RWPE2 (cell line): ENCODE data around the gene COMMD1.
A peak's percentile ranks its signal among the peaks of the same experiment; 100 is the strongest.
"Not testable (repeated sequence)": the region's sequence is repeated elsewhere in the genome, so short reads cannot be mapped to it uniquely, and the experiment has no call there.

Source experiments
- ATAC-seq: fragments of 200-7000 bp; cut with Tn5 transposase; 3 replicates; pipeline ENCODE4 v1.9.1; 2021; ENCODE audit warnings: low read depth
- DNase-seq: peaks from one replicate; pipeline ENCODE4 v3.0.0-alpha.2; 2020; ENCODE audit warnings: low spot score
- H3K27ac ChIP-seq: fragments of 450-650 bp; 2 replicates; pipeline ENCODE4 v1.5.1; 2017; ENCODE audit warnings: mild to moderate bottlenecking; ENCODE audit not compliant: poor library complexity, severe bottlenecking
- H3K27me3 ChIP-seq: fragments of 250-450 bp; sonication (Bioruptor Pico); 2 replicates; pipeline ENCODE4 v1.5.1; 2021; ENCODE audit warnings: mild to moderate bottlenecking, moderate library complexity; ENCODE audit not compliant: insufficient read depth, poor library complexity, severe bottlenecking
- H3K36me3 ChIP-seq: fragments of 250-450 bp; sonication (Bioruptor Pico); 2 replicates; pipeline ENCODE4 v1.5.1; 2020; ENCODE audit warnings: low read depth, mild to moderate bottlenecking, moderate library complexity
- H3K4me1 ChIP-seq: fragments of 250-450 bp; sonication (Bioruptor Pico); 2 replicates; pipeline ENCODE4 v1.5.1; 2021; ENCODE audit warnings: mild to moderate bottlenecking, moderate library complexity; ENCODE audit not compliant: insufficient read depth, poor library complexity, severe bottlenecking
- H3K4me3 ChIP-seq: fragments of 250-450 bp; sonication (Bioruptor Pico); 2 replicates; pipeline ENCODE4 v1.5.1; 2021; ENCODE audit warnings: mild to moderate bottlenecking, moderate library complexity; ENCODE audit not compliant: severe bottlenecking
- H3K9me3 ChIP-seq: fragments of 250-450 bp; sonication (Bioruptor Pico); 2 replicates; pipeline ENCODE4 v1.5.1; 2021; ENCODE audit warnings: mild to moderate bottlenecking, moderate library complexity; ENCODE audit not compliant: severe bottlenecking
- TF ChIP-seq, protein P1 (sequence below): fragments of 450-650 bp; IDR thresholded peaks from one replicate; pipeline ENCODE4 v1.5.1; 2017; ENCODE audit warnings: mild to moderate bottlenecking, moderate library complexity; ENCODE audit not compliant: poor library complexity, severe bottlenecking

The COMMD1 gene

DNA sequence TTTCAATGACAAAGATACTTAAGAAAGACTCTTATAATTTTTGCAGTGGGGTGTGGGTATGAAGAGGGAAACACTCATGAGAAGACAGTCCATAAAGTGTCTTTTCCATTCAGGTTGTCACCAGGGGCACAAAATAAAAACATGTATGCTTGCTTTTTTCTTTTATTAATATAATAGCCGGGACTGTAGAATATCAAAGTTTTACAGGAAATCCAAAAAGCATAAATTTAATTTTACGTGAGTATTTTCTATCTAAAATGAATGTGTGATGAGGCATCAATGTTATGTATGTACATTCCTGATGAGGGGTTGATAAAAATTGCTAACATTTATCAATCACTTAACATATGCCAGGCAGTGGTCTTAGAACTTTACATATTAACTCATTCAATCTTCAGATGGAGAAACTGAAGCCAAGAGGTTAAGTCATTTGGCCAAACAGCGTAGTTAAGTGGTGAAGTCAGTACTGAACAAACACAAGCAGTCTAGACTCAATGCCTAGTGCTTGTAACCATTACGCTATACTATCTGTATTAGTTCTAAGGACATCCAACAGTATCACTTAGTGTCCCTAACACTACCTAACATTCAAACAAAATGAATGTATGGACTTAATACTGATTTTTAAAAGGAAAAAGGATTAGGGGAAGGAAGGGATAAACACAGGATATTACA, 27.8 kb upstream of the COMMD1 start:
- no peak overlapping the region for H3K4me3 ChIP-seq
- ATAC-seq, result no peak
- H3K36me3 ChIP-seq, result peaks cover 98% of the 10 kb centered on the region
- H3K27me3 ChIP-seq, result no peaks in the 10 kb centered on the region
- DNase-seq, result no peak
- no peaks in the 10 kb centered on the region for H3K9me3 ChIP-seq
- no peak overlapping the region for H3K27ac ChIP-seq
- TF ChIP-seq, protein P1, sequence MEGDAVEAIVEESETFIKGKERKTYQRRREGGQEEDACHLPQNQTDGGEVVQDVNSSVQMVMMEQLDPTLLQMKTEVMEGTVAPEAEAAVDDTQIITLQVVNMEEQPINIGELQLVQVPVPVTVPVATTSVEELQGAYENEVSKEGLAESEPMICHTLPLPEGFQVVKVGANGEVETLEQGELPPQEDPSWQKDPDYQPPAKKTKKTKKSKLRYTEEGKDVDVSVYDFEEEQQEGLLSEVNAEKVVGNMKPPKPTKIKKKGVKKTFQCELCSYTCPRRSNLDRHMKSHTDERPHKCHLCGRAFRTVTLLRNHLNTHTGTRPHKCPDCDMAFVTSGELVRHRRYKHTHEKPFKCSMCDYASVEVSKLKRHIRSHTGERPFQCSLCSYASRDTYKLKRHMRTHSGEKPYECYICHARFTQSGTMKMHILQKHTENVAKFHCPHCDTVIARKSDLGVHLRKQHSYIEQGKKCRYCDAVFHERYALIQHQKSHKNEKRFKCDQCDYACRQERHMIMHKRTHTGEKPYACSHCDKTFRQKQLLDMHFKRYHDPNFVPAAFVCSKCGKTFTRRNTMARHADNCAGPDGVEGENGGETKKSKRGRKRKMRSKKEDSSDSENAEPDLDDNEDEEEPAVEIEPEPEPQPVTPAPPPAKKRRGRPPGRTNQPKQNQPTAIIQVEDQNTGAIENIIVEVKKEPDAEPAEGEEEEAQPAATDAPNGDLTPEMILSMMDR, result no peak
- peaks cover 24% of the 10 kb centered on the region for H3K4me1 ChIP-seq

DNA sequence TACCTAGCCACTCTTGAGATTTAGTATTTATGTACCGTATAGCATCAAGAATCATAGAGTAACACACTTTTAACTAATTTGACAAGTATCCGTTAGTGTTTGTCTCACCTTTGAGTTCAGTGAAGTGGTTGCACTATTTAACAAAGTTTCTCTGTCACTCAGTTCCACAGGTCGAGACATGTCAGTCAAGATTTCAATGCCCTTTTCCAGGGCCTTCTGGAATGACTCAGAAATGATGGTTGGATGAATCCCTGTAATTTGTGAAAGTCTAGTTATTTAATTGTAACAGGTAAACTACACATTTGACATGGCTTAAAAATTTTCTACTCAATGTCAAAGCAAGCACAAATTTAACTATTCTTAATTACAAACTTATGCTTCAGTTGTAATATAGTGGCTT, 26.7 kb upstream of the COMMD1 start:
- TF ChIP-seq, protein P1, result no peak
- Histone ChIP-seq H3K4me3 (no peak overlapping the region), H3K27ac (peak overlapping the region; percentile 13), H3K36me3 (peaks cover 98% of the 10 kb centered on the region), H3K27me3 (no peaks in the 10 kb centered on the region), H3K4me1 (peaks cover 24% of the 10 kb centered on the region), H3K9me3 (no peaks in the 10 kb centered on the region)
- no peak for DNase-seq
- peak; percentile 87 for ATAC-seq

DNA sequence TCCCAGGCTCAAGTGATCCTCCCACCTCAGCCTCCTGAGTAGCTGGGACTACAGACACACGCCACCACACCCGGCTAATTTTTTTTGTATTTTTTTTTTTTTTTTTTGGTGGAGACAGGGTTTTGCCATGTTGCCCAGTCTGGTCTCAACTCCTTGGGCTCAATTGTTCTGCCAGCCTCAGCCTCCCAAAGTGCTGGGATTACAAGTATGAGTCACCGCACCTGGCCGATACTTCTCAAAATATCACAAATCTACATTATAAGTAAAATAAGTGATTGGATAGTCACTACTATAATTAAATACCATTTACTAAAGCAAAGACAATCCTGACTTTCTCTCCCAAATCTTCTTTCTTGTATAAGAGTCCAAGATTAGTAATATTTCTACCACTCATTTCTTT, 26.1 kb upstream of the COMMD1 start:
- H3K9me3 ChIP-seq, DNase-seq, H3K27me3 ChIP-seq, H3K4me3 ChIP-seq, ATAC-seq: not testable (repeated sequence)
- peak overlapping the region; percentile 13 for H3K27ac ChIP-seq
- peaks cover 98% of the 10 kb centered on the region for H3K36me3 ChIP-seq
- H3K4me1 ChIP-seq, result peaks cover 24% of the 10 kb centered on the region

DNA sequence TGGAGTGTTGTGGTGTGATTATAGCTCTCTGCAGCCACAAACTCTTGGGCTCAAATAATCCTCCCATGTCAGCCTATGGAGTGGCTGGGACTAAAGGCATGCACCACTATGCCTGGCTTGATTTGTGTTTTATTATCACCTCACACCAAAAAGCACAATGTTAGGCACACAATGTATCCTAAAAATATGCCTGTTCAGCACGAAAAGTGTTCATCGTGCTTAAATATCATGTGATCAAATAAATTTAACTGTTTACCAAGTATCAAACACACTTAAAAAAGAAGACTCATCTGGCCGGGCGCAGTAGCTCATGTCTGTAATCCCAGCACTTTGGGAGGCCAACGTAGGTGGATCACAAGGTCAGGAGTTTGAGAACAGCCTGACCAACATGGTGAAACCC, 22.6 kb upstream of the COMMD1 start:
- no peak overlapping the region for H3K27ac ChIP-seq
- no peak overlapping the region for H3K4me3 ChIP-seq
- DNase-seq (no peak), ATAC-seq (no peak)
- peaks cover 98% of the 10 kb centered on the region for H3K36me3 ChIP-seq
- peaks cover 24% of the 10 kb centered on the region for H3K4me1 ChIP-seq
- no peaks in the 10 kb centered on the region for H3K9me3 ChIP-seq
- TF ChIP-seq, protein P1, result no peak
- no peaks in the 10 kb centered on the region for H3K27me3 ChIP-seq

DNA sequence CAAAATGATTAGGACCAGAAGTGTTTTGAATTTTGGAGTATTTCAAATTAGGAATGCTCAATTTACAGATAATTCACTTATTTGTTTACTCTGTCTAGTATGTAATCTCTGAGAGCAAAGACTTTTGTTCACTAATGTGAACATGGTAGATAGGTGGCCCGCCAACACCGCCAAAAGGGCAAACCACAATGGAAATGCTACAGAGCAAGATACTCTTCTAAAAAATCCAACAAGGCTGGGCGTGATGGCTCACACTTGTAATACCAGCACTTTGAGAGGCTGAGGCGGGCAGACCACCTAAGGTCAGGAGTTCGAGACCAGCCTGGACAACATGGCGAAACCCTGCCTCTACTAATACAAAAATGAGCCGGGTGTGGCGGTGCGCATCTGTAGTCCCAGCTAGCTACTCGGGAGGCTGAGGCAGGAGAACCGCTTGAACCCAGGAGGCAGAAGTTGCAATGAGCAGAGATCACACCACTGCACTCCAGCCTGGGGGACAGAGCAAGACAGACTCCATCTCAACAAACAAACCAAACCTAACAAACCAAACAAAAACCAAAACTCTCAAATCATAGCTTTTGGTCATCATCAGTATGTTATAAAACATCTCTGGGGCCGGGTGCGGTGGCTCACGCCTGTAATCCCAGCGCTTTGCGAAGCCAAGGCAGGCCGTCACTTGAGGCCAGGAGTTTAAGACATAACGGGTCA, 19.4 kb upstream of the COMMD1 start:
- H3K4me3 ChIP-seq, result no peak overlapping the region
- H3K9me3 ChIP-seq, result no peaks in the 10 kb centered on the region
- no peak for DNase-seq
- H3K27ac ChIP-seq, result no peak overlapping the region
- no peaks in the 10 kb centered on the region for H3K4me1 ChIP-seq
- ATAC-seq, result no peak
- no peaks in the 10 kb centered on the region for H3K27me3 ChIP-seq
- H3K36me3 ChIP-seq, result peaks cover 66% of the 10 kb centered on the region
- TF ChIP-seq, protein P1, result no peak
